Peyer's patch (tissue), 4 donors: ENCODE measurements around the gene HCN2. TPM values are rescaled to one million over a fixed set of nuclear protein-coding genes. Genes with fewer than 3 reads are reported as not detected.

ENCODE experiments used
- DNase-seq, 3 donors: peaks; one replicate each; pipeline ENCODE4 v3.0.0-alpha.2; 2017 to 2019
- H3K27ac ChIP-seq, 4 donors: fragments of 200-600 bp; sonication (generic); one replicate each; pipeline ENCODE4 v1.5.1; 2016 to 2019
- H3K27me3 ChIP-seq, 2 donors: fragments of 200-600 bp; sonication (generic); one replicate each; pipeline ENCODE4 v1.5.1; 2019
- H3K36me3 ChIP-seq, 3 donors: fragments of 200-600 bp; sonication (generic); one replicate each; pipeline ENCODE4 v1.5.1; 2016 to 2019
- H3K4me1 ChIP-seq, 4 donors: fragments of 200-600 bp; sonication (generic); one replicate each; pipeline ENCODE4 v1.5.1; 2016 to 2019
- H3K4me3 ChIP-seq, 4 donors: fragments of 200-600 bp; sonication (generic); 1 replicate in 3 of 4; 2 replicates in 1 of 4; pipeline ENCODE4 v1.5.1; 2016 to 2019; ENCODE audit warnings: mild to moderate bottlenecking in 1 of 4
- H3K9me3 ChIP-seq, 4 donors: fragments of 200-600 bp; sonication (generic); one replicate each; pipeline ENCODE4 v1.5.1; 2016 to 2019; ENCODE audit warnings: mild to moderate bottlenecking in 1 of 4
- CTCF ChIP-seq, 6 experiments: fragments of 450-650 bp in 4 of 6; fragments of 200-600 bp in 2 of 6; sonication (generic) in 1 of 6; IDR thresholded peaks; one replicate each; pipeline ENCODE4 v1.5.1; 2017 to 2019; ENCODE audit warnings: antibody characterized with exemption in 6 of 6, mild to moderate bottlenecking in 3 of 6, moderate library complexity in 1 of 6
- POLR2A ChIP-seq, 2 donors: fragments of 450-650 bp; IDR thresholded peaks; one replicate each; pipeline ENCODE4 v1.5.1; 2017; ENCODE audit warnings: antibody characterized with exemption in 2 of 2, mild to moderate bottlenecking in 2 of 2, moderate library complexity in 2 of 2
- total RNA-seq, 4 donors: library from RNA; depleted of rRNA; stranded (reverse); fragments of >200 nt; gene quantifications; one replicate each; pipeline ENCODE4 v1.1.0, GENCODE V29; 2016

Gene HCN2
- total RNA-seq, 4 donors from 2014 or later, result not detected

GRCh38 chr19:556611-557382 is 32.9 kb upstream of the HCN2 start:
- DNase-seq, result no peak
- Histone ChIP-seq H3K4me3 (no peak overlapping the region), H3K27me3 (no peaks in the 10 kb centered on the region), H3K4me1 (peaks cover 0 to 19% (median 0%) of the 10 kb centered on the region in 4 donors), H3K9me3 (no peaks in the 10 kb centered on the region), H3K27ac (peak overlapping the region in 2 of 4 donors; percentile 19 to 39), H3K36me3 (no peaks in the 10 kb centered on the region)
- TF ChIP-seq POLR2A (IDR thresholded peaks at IDR 0.05), result no peak
- no peak for TF ChIP-seq CTCF (IDR thresholded peaks at IDR 0.05)

- Histone ChIP-seq H3K36me3 (no peaks in the 10 kb centered on the region), H3K4me3 (no peak overlapping the region), H3K4me1 (peaks cover 0 to 19% (median 0%) of the 10 kb centered on the region in 4 donors), H3K27me3 (no peaks in the 10 kb centered on the region), H3K9me3 (no peaks in the 10 kb centered on the region), H3K27ac (peak overlapping the region in 2 of 4 donors; percentile 46 to 49)
- no peak for DNase-seq
- TF ChIP-seq POLR2A (IDR thresholded peaks at IDR 0.05) (no peak), CTCF (IDR thresholded peaks at IDR 0.05) (no peak)
Observed at GRCh38 chr19:558770-559439, 30.8 kb upstream of the HCN2 start.

GRCh38 chr19:560121-560520 is 29.6 kb upstream of the HCN2 start:
- peaks cover 0 to 19% (median 0%) of the 10 kb centered on the region in 4 donors for H3K4me1 ChIP-seq
- H3K27ac ChIP-seq, result no peak overlapping the region
- DNase-seq, result no peak
- no peaks in the 10 kb centered on the region for H3K9me3 ChIP-seq
- no peaks in the 10 kb centered on the region for H3K27me3 ChIP-seq
- no peak overlapping the region for H3K4me3 ChIP-seq
- no peaks in the 10 kb centered on the region for H3K36me3 ChIP-seq
- TF ChIP-seq POLR2A (IDR thresholded peaks at IDR 0.05), result no peak
- TF ChIP-seq CTCF (IDR thresholded peaks at IDR 0.05), result no peak

GRCh38 chr19:566403-566802 is 23.3 kb upstream of the HCN2 start:
- H3K9me3 ChIP-seq, result no peaks in the 10 kb centered on the region
- no peak overlapping the region for H3K4me3 ChIP-seq
- peak overlapping the region in 1 of 4 donors; percentile 39 for H3K27ac ChIP-seq
- TF ChIP-seq CTCF (IDR thresholded peaks at IDR 0.05) (no peak), POLR2A (IDR thresholded peaks at IDR 0.05) (no peak)
- no peaks in the 10 kb centered on the region for H3K27me3 ChIP-seq
- H3K4me1 ChIP-seq, result peaks cover 0 to 7% (median 0%) of the 10 kb centered on the region in 4 donors
- no peak for DNase-seq
- no peaks in the 10 kb centered on the region for H3K36me3 ChIP-seq

GRCh38 chr19:566844-567243 is 22.8 kb upstream of the HCN2 start:
- H3K36me3 ChIP-seq, result no peaks in the 10 kb centered on the region
- H3K9me3 ChIP-seq, result no peaks in the 10 kb centered on the region
- H3K4me1 ChIP-seq, result peaks cover 0 to 10% (median 0%) of the 10 kb centered on the region in 4 donors
- peak overlapping the region in 1 of 4 donors; percentile 39 for H3K27ac ChIP-seq
- no peaks in the 10 kb centered on the region for H3K27me3 ChIP-seq
- H3K4me3 ChIP-seq, result no peak overlapping the region
- TF ChIP-seq CTCF (IDR thresholded peaks at IDR 0.05) (no peak), POLR2A (IDR thresholded peaks at IDR 0.05) (no peak)
- DNase-seq, result no peak
